GM18511 (cell line): ENCODE results near the gene IL2RA.
"Not testable (repeated sequence)": the region's sequence is repeated elsewhere in the genome, so short reads cannot be mapped to it uniquely, and the experiment has no call there.

Experiments
- ATAC-seq: cut with Tn5 transposase; IDR thresholded peaks from one replicate; pipeline ENCODE4 v1.9.1; 2021; ENCODE audit warnings: mild to moderate bottlenecking, moderate library complexity; ENCODE audit not compliant: unreplicated experiment

IL2RA gene

GRCh38 chr10:6062101-6062771 is at the start of gene IL2RA:
IL2RA (minus strand) TSS chr10:6062367; CDS start chr10:6062151, 216 bp downstream.
- ATAC-seq = no peak

GRCh38 chr10:6110136-6110535 is 48.0 kb upstream of the IL2RA start:
- ATAC-seq = no peak

- ATAC-seq = no peak
Observed at GRCh38 chr10:6109444-6109775, 47.2 kb upstream of the IL2RA start.

GRCh38 chr10:6108631-6109443 is 46.7 kb upstream of the IL2RA start:
- no peak for ATAC-seq

GRCh38 chr10:6108072-6108471 is 45.9 kb upstream of the IL2RA start:
- ATAC-seq = no peak

GRCh38 chr10:6107616-6108015 is 45.4 kb upstream of the IL2RA start:
- ATAC-seq = not testable (repeated sequence)

- no peak for ATAC-seq
Observed at GRCh38 chr10:6103591-6103990, 41.4 kb upstream of the IL2RA start.

GRCh38 chr10:6102128-6102527 is 40.0 kb upstream of the IL2RA start:
- no peak for ATAC-seq

GRCh38 chr10:6101181-6101580 is 39.0 kb upstream of the IL2RA start:
- peak; percentile 84 for ATAC-seq

- ATAC-seq = no peak
Observed at GRCh38 chr10:6100370-6100769, 38.2 kb upstream of the IL2RA start.

GRCh38 chr10:6098156-6098555 is 36.0 kb upstream of the IL2RA start:
- ATAC-seq = no peak

- ATAC-seq = no peak
Observed at GRCh38 chr10:6097063-6097462, 34.9 kb upstream of the IL2RA start.

GRCh38 chr10:6095810-6096570 is 33.8 kb upstream of the IL2RA start:
- no peak for ATAC-seq

GRCh38 chr10:6092731-6093130 is 30.6 kb upstream of the IL2RA start:
- no peak for ATAC-seq

- ATAC-seq = no peak
Observed at GRCh38 chr10:6091630-6092029, 29.5 kb upstream of the IL2RA start.

GRCh38 chr10:6089334-6090219 is 27.4 kb upstream of the IL2RA start:
- ATAC-seq = peak; percentile 36

- ATAC-seq = peak; percentile 80
Observed at GRCh38 chr10:6088721-6089333, 26.7 kb upstream of the IL2RA start, which contains the start of gene RBM17. RBM17 (plus strand) TSS chr10:6089034; CDS start chr10:6097066, 8,032 bp downstream.

GRCh38 chr10:6086375-6087233 is 24.4 kb upstream of the IL2RA start:
- peak; percentile 51 for ATAC-seq
